T1000 (cell line): ENCODE measurements around the gene NCKIPSD.

Experiments
- DNase-seq: peaks from one replicate; lab custom pipeline; 2025; ENCODE audit warnings: mixed read lengths; lab: John Stamatoyannopoulos, UW

Gene NCKIPSD

DNA sequence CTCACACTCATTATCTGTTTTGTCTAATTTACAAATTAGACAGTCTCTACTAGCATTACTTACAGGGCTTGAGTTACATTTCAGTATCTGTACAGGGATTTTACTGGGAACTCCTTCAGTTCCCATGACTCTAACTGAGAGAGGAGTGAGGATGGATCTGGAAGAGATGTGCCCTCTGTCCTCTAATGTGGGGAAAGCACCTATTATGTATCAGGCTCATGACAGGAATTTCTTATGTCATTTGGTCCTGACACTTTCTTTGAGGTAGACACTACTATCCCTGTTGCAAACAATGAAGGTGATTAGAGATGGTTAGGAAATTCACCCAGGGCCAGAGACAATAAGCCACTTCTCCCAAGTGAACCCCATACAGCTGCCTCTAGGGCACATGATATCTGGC, 10.9 kb upstream of the NCKIPSD start:
- no peak for DNase-seq

DNA sequence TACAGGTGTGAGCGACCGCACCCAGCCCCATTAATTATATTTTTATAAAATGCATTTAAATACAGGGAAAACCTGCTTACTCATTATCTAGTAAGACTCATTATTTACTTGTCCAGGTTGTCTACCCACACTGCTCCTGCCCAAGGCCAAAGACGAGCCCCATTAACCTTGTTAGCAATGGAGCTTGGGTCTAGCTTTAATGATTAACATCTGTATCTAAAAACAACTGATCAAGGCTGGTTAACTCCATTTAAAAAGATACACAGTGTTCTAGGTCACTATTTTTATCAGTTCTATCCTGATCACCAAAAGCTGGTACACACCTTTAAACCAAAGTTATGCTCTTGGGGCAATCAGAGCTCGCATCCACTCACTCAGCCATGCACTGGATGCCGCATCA, 10.4 kb upstream of the NCKIPSD start:
- DNase-seq = no peak

DNA sequence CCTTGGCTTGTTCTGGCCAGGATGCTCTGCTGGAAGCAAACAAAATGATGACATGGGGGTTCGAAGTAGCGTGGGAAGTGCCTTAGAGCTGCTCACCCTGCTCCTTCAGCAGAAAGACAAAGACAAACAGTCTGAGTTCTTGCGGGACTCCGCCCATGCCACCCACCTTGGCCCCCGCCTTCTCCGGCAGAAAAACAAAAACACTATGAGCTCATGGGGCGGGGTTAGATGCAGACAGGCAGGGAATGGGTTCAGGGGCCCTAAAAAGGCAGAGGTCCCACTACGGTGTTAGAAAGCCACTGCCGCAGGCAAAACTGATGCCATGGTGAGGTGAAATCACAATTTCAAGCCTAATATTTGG, 9.7 kb upstream of the NCKIPSD start:
- peak; percentile 48 for DNase-seq

DNA sequence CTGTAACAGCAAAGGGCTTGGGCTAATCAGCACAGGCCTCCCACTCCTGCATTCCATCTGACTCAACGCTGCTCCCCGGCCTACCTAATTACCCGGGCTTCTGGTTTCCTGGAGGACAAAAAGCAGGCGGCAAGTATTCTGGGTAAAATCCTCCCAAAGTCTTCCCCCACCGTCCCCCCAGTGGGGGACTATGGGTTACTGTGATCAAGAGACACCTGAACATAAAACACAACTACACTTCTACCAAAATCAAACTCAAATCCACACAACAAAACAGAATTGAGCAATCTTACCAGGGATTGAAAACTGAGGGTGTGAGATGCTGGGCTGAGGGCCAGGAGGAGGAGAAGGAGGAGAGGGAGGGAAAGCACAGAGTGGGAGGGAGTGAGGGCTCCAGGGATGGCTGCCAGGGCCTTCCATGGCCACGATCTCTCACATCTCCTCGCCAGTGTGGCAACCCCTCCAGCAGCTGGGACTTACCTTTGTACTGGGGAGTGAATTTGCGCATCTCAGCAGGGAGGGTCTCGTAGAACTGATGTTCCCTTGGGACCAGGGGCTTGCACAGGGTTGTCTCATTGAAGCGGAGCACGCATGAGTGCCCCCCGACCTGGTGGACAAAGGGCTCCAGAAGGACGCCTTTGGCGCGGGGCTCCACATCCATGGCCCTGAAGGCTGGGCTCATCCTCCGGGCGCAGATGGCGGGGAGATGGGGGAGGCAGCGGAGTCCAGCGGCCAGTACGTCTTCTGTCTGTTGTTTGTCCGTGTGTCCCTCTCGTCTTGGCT, 9.1 kb upstream of the NCKIPSD start:
- DNase-seq = peak; percentile 55

DNA sequence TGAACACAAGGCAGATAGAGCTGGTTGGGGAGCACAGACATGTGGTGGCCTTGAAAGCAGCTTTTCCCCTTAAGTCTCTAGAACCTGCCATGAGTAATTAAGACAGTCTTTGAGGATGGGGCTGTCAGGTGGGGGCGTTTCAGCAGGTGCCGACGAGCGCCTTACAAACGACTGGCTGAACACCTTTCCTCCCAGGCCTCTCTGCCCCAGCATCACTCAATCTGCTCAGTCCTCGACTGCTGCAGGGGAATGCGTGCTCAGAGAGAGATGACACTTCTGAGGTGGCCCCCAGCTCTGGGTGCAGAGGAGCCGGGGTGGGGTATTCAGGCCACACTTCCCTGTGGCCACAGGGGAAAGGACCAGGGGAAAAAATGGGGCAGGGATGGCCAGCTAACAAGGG, 8.1 kb upstream of the NCKIPSD start:
- DNase-seq = no peak

DNA sequence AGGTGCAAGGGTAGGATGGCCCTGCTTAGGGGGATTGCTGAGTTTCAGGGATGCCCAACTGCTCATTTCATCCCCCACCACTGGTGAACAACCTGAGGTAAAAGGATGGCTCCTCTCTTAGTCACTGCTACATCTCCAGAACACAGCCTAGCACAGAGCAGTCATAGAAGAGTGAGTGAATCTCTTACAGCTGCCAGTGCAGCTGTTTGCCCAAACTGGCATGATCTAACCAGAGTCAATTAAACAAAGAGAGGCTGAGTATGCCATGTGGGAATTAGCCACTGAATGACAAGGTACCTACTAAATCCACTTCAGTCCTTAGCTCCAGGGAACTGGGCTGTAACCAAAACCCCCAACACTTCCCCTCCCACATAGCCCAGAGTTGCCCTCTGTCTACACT, 6.8 kb upstream of the NCKIPSD start:
- DNase-seq = no peak

DNA sequence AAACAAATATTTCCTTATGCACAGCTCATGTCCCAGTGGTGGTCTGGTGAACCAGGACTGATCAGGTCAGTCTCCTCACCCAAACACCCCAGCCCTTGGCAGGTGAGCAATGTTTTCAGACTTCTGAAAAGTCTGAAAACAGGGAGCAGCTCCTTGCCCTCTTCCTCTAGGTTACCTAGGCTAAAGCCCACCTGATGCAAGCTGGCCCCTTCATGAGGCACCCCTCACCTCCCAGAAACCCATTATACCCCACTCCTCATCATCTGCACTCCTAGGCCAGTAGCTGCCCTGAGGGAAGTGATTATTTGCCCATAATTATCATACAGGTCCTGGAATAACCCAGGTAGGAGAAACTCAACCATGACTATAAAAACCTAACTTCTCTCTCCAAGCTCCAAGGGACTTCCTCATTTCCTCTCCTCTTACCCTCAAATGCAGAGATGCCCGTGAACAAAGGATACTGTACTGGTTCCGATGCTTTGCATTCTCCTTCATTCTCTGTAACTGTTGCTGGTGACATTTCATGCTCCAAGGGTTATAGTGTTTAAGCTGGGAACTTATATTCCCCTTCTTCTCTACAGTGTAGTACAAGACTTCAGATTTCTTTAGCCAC, 5.2 kb upstream of the NCKIPSD start:
- no peak for DNase-seq

DNA sequence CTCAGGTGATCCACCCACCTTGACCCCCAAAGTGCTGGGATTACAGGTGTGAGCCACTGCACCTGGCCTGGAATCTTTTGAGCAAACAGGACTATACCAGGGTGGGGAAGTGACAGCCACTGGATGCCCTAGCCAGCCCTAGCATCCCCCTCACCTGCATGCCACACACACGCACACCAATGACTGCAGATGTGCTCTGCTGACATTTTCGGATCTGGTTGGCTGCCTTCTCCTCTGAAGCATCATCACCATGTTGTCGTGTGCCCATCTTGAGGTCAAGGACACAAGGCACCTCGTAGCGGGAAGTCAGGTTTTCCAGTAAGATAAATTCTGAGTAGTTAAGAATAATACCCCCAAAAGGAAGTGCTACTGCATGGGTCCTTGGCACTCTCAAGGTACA, 3.7 kb upstream of the NCKIPSD start:
- DNase-seq = no peak

DNA sequence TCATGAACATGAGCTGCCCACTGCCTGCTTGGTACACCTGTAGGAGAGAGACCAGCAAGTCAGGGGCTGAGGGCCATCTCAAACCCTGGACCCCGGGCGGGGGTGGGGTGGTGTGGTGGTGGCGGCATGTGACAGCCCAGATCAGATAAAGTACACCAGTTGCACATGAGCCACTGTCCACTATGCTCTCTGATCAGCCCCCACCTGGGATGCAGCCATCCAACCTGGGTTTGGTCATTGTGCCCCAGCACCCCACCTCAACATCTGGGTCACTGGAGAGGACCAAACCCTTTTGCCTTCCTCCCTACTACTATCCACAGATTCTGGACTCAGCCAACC, 3.0 kb upstream of the NCKIPSD start:
- DNase-seq = no peak

DNA sequence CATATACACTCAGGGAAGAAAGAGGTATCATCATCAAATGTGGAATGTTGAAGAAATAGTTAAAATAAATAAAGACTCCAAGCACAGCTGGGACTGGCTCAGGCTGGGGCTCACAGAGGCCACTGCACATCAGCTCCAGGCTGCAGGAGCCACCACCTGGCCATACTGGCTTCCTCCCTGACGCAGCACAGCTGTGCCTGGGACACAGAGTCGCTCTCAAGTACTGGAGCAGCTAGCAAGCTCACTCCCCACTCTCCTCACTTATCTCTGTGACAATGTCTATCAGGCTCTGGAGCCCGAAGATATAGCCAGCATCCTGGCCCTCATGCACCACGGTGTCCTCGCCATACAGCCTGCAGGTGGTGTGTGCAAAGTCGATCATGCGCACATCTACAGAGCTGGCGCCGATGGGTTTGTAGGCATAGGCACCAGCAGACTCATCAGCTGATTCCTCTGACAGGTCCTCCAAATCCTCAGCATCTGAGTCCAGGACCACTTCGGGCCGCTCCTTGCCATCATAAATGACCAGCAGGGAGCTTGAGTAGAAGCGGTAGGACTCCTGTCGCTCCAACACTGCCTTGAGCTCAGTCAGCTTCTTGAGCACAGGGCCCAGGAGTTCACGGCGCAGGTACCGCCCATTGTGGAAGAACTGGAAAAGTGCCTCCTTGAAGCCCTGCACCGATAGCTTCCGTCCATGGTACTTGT, 2.5 kb upstream of the NCKIPSD start:
- DNase-seq = no peak

DNA sequence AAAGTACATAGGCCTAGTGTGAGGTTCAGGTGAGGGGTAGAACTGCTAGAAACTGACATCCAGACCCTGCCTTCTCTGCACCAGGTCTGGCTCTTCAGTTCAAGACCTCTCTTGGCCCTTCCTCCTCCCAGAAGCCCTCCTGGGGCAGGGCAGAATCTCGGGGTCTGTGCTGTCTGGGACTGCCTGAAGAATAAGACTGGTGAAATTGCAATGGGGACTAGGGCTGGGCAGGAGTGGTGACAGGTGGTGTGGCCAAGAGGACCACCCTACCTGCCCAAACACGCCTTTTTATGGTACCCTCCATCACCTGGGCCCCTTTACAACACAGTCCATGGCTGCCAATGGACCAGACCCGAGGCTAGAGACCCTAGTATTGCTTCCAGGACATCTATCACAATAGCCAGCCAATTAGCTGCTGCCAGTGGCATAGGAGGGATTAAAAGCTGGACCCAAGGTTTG, 1.5 kb upstream of the NCKIPSD start:
- no peak for DNase-seq

DNA sequence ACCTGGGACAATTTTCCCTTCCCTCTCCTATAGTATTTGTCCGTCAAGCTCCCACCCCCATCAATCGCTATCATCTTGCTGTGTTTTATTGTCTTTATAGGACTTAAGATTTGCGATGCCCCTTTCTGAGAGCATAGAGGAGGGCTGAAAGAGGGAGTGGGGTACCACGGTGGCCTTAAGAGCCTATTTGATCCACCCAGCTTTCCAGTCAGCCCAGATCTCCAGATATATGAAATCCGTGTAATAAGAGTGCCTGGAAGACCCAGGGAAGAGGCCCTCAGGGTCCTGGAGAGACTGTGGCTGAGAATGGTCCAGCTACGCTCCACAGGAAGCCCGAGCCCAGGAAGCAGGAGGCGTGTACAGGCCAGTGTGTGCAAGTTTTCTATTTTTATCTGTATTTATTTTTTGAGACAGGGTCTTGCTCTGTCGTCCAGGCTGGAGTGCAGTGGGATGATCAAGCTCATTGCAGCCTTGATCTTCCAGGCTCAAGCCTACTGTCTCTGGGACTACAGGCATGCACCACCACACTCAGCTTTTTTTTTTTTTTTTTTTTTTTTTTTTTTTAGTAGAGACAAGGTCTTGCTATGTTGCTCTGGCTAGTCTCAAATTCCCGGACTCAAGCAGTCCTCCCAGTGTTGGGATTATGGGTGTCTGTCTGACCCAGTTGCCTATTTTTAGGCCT, 964 bp upstream of the NCKIPSD start:
- DNase-seq = no peak

DNA sequence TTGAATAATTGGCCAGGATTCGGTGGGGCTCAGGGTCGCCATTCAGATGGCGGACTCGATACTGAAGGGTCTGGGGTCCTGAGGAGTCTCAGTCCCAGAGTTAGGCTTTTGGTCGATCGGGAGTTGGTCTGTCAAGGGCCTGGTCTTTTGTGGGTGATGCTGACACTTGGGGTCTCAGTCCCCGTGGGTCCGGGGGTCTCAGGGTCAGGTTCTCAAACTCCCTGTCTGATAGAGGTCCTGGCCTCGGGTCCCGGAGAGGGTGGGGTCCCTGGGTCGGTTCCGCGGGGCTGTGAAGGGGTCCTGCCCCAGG, 467 bp downstream of the NCKIPSD start:
- no peak for DNase-seq

DNA sequence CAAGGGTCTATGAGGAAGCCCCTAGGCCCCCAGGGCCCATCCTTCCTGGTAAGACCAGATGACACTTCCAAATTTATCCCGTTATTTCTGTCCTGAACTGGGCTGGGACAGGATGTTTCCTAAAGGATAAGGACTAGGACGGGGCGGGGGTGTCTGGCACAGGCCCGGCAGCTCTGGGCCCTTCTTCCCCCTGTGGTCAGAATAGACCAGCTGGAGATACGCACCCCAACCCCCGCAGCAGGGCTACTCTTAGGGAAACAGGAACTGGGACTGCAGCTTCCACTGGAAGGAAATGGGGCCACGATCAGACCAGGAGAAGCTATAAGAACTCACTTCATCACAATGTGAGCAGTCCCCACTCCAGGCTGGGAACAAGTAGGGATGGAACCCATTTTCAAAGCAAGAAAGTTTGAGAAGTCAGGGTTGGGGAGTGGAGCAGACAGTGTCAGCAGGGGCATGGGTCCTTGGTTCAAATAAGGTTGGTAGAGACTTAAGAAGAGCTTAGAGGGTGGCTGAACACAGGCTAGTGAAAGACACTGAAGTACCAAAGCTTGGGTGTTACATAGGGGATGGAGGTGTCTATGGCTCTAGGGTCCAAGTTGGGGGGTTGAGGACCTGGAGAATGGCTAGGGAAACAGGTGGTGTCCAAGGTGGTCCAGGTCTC, 1.1 kb downstream of the NCKIPSD start:
- DNase-seq = no peak

DNA sequence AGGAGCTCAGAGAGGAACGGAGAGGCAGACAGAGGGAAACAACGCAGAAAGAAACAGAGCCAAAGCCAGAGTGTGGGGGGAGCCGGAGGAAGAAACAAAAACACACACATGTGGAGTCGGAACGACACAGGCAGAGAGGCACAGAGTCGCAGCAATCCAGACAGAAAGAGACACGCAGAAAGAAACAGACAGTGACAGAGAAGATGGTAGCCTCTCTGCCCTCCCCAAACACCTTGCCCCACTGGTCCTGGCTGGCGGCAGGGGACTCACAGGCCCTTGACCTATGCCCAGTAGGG, 1.7 kb downstream of the NCKIPSD start:
- DNase-seq = no peak

DNA sequence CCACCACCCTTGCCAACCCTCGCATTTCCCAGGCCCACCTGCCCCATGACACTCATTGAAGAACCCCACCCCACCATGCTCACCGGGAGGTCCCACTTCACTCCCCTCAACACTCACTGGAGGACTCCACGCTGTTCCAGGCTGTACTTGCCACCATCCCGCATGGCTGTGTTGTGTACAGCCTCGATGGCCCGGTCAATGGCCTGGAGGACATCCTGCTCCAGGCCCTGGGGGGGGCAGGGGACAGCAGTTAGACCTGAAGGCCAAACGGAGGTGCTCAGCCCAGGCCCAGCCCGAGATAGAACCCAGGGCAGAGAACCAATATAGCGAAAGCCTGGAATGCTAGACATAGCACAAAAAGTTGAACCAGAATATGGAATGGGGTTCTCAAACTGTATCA, 2.9 kb downstream of the NCKIPSD start:
- no peak for DNase-seq

DNA sequence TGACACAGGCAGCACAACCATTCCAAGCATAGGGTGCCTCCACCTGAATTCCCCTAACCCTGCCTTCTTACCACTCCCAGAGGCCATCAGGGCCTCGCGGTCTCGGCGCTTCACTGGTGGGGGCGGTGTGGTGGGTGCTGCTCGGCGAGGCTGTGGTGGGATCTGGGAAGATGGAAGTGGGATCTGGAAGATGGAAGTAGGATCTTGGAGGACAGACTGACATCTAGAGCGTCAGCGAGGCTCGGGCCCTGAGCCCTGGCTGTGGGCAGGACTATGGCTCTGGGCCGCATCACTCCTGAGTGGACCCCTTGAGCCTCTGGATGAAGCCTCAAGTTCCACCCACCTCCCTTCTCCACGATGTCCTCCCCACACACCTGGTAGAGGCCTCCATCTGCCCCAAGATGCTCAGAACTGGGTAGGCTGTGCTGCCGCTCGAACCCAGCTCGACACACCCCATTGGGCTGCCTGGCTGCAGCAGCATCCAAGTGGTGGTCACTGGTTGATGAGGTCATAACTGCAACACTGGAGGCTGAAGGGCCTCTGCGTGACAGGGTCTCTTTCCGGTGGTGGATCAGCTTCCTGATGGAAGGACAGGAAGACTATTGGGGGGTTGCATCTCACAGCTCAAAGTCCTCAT, 3.6 kb downstream of the NCKIPSD start:
- no peak for DNase-seq

DNA sequence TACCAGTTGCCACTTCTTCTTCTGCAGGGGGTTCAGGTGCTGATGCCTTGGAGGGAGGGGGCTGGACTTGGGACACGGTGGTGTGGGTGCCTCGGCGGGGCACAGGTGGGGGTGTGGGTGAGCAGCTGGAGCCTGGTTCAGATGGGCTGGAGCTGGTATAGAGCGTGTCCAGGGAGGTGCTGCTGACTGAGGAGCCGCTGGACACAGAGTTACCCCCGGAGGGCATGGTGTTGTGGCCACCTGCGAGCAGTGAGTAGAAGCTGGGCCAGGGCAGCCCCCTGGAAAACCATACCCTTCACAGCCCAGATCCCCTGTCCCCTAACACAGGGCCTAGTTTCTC, 4.2 kb downstream of the NCKIPSD start:
- no peak for DNase-seq

DNA sequence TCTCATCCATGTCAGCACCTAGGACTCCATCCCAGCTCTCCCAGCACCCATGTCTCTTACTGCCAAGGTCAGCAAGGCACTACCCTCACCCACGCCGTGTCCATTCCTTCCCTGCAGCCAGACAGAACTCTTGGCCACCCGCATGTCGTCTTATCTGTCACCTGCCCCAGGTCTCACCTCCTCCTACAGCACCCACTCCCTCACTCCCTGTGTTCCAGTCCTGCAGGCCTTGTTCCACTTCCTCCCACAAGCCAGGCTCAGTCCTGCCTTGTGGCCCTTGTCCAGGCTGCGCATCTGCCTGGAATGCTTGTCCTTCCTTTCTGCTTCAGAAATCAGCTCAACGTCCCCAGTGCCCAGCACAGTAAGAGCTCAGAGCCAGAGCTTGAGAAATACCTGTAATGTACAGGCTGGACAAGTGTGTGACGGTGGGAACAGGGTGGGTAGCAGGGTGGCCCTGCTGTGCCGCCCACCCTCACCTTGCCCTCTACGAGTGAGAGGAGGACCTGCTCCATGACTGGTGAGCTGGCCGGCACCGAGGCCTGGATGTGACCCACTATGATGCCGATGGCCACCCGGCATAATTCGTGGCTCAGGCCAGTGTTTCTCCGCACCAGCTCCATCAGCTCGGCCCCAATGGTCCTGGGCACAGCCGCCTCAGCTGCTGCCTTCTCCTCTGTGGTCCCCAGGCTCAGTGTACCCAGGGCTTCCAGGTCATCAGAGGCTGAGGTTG, 4.7 kb downstream of the NCKIPSD start:
- no peak for DNase-seq

DNA sequence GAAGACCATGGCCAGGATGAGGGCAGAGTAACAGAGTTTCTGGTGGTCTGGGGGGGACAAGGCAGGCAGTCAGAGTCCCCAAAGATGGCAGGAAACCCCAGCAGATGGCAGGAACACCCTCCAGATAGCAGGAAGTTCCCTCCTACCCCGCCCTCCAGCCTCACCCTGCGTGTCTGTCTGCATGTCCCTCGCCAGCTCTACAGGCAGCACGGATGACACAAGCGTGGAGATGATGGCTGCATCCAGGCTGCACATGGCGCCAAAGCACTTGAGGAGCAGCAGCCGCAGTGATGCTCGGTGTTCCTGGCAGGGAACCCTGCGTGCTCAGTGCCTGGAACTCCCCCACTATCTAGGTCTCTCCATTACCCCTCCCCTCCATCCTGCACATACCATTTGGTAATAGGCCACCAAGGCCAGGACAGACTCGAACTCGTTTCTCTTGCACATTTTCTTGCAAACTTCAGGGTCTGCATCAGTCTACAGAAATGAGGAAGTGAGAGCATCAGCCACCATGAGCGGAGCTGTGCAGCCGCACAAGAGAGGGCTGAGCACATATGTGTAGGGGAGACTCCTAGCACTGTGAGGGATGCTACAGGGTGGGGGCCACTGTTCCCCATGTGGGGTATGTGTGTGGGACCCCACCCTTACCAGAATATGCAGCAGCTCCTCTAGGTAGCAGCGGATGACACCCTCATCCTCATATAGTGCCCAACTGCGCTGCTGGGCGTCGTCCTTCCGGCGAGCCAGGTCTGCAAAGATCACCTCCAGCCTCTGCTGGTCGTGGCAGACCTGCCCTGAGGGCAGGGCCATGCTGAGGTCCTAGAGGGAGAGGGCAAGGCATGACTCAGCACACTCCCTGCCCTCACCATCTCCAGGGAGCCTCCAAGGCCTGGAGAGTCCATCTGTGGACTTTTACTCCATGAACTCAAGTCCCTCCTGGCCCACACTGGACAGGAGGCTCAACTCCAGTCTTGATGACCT, 6.0 kb downstream of the NCKIPSD start:
- no peak for DNase-seq
